Stimulated activated CD4-positive, alpha-beta T cell treated with anti-CD3 and anti-CD28 coated beads, Interleukin-1b, Interleukin-23, amount 100 ng/mL, for 48 hours (primary cell): ENCODE results near the gene CATSPERD.
A peak's percentile ranks its signal among the peaks of the same experiment; 100 is the strongest.

Experiments
- DNase-seq: peaks from one replicate; pipeline ENCODE4 v3.0.0-alpha.2; 2020

Gene CATSPERD, protein sequence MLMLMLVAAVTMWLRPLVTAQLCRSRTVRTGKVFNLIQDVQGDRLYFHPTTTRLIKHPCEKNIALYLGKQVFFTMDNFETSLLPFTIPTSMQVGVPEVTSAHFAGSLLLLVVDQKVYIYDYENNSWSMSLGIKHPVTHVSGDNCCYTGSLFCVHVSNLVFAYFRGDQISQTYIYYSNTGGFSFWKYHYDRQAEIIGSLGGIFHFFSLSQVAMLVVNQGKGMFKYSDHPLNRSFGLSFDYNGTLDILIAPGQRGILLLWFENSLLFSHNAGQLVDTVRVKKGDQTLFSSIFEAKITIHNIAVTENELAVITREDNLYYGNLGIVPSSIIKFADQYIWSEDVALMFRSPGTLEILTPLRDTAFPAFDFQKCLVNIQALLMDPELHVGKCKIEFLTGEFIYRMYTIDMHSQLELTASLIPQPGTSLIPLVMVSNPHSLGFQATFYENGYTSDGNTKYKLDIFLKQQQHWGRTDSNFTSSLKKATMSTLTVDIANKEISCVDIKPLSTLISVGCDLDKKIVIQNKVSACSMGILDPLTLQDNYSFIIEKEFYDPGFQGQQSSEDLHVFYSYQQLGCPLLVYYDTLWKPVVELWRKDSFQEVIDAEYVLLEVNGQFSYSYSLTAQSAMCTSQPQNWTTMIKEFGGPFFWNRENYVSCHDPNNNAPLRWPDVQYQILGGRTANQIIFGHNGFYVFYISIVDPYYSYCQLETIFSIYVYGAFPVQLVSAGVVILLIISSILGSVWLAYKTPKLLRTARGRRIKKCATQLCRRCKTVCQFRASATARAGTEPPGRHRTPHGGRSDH

GRCh38 chr19:5719961-5720790, at the start of gene CATSPERD, which contains the start of gene LONP1:
TSS of gene CATSPERD (plus strand) at chr19:5720637. CDS start at chr19:5720738, 101 bp downstream.
TSS of gene LONP1 (minus strand) at chr19:5720146. CDS start at chr19:5720132, 14 bp downstream.
- DNase-seq, result peak; percentile 98

- DNase-seq, result no peak
These were observed 48.8 kb upstream of the CATSPERD start for GRCh38 chr19:5671600-5671999.

GRCh38 chr19:5672708-5673459, 47.6 kb upstream of the CATSPERD start:
- no peak for DNase-seq

GRCh38 chr19:5673752-5674151, 46.7 kb upstream of the CATSPERD start:
- DNase-seq, result no peak

DNA sequence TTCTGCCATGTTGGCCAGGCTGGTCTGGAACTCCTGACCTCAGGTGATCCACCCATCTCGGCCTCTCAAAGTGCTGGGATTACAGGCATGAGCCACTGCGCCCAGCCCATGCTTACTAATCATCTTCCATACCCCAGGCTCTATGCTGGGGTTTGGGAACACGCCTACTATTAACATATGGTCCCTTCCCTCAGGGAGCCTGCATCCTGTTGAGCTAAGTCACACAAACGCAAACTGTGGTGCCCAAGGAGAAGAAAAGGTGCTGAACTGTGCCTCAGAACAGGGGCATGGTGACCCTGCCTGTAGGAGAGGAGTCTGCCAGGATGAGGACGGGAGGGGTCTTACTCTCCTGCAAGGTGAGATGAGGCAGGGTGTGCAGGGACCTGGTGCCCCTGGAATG, 45.7 kb upstream of the CATSPERD start:
- DNase-seq, result no peak

DNA sequence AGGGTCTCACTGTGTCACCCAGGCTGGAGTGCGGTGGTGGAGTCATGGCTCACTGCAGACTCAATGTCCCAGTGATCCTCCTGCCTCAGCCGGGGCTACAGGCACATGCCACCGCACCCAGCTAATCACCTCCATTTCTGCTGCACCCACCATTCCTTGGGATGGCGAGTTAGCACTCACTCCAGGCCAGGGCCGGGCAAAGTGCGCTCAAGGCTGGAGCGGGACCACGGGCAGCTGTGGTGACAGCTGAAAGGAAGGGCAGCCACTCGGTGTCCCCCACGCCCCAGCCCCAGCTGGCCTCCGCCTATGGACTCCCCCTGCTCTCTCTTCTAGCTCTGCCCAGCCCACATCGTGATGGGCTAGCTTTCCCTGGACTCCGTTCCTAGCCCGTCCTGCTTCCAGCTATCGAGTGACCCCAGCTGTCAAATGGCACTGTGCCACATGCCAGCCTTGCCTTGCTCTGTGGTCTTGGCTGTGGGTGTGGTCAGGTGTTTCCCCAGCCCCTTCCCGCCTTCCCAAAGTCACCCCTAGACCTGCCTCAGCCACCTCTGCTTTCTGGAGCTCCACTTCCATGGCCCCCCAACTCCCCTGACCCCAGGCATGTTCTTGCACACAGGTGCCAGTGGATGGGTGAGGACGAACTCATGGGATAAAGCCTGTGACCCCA, 44.2 kb upstream of the CATSPERD start:
- DNase-seq, result no peak

- DNase-seq, result no peak
These were observed 43.7 kb upstream of the CATSPERD start for GRCh38 chr19:5676772-5677105.

- no peak for DNase-seq
These were observed 43.3 kb upstream of the CATSPERD start for GRCh38 chr19:5677136-5677535.

GRCh38 chr19:5677580-5677979, 42.9 kb upstream of the CATSPERD start:
- DNase-seq, result no peak

DNA sequence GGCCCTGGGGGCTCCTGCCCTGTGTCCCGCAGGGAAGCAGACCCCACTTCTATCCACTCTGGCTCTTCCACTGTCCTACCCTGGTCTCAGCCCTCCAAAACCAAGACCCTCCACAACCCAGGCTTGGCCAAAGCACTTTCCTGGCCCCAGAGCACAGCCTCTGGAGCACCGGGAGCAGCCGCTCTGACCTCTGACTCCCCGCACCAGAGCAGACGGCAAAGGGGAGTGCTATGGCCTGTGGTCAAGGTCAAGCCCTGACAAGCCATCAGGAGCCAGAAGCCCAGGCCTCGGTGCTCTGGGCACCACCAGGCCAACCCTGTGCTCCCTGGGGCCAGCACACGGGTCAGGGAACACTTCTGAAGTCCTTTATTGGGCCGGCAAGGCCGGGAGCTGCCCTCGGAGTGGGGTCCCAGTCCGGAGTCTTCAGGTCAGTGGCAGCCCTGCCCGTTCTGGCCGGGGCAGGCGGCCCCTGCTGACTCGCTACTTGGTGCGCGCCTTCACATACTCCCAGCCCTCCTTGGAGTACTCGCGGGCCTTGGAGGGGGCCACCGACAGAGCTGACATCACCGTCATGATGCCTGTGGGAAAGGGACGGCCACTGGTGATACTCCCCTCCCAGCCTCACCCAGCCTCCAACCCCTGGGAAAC, 42.2 kb upstream of the CATSPERD start:
- DNase-seq, result no peak

- no peak for DNase-seq
These were observed 41.0 kb upstream of the CATSPERD start for GRCh38 chr19:5679289-5680083.

DNA sequence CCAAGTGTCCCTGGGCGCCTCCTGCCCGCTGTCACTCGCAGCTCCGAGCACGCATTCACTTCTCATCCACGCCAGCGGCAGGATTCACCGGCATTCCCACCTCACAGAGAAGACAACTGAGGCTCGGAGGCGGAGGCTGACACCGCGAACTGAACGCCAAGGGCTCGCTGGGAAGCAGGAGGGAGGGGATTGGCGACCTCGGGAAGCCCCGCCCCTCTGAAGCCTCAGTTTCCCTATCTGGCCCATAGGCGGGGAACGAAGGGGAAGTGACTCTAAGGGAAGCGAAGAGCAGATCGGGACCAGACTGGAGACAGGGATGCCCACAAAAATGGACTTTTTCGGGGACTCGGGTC, 40.4 kb upstream of the CATSPERD start:
- no peak for DNase-seq

GRCh38 chr19:5680437-5681368, 39.7 kb upstream of the CATSPERD start, which contains the start of the genes HSD11B1L and MICOS13:
TSS of gene HSD11B1L (plus strand) at chr19:5681027. CDS start at chr19:5684833, 3,806 bp downstream.
TSS of gene MICOS13 (minus strand) at chr19:5680516. CDS start at chr19:5680486, 30 bp downstream.
- peak; percentile 98 for DNase-seq

- DNase-seq, result no peak
These were observed 38.9 kb upstream of the CATSPERD start for GRCh38 chr19:5681391-5682106.

- no peak for DNase-seq
These were observed 38.3 kb upstream of the CATSPERD start for GRCh38 chr19:5682107-5682482.

DNA sequence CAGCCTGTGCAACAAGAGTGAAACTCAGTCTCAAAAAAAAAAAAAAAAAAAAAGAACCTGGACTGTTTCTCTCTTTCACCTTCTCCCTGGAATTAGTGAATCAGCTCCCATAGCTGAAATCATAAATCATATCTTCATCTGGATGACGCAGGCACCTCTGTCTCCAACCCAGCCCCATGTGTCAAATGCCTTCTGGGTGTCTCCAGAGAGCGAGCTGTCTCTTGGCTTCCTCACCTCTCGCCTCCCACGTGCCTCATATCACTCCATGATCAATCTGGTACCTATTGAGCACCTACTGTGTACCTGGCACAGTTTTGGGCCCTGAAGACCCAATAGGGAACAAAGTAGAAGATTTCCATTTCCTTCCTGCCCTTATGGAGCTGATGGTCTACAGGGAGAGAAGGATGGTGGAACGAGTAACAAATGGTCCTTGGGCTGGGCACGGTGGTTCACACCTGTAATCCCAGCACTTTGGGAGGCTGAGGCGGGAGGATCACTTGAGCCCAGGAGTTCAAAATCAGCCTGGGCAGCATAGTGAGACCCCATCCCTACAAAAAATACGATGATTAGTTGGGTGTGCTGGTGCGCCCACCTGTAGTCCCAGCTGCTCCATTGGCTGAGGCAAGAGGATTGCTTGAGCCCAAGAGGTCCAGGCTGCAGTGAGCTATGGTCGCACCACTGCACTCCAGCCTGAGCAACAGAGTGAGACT, 37.1 kb upstream of the CATSPERD start:
- no peak for DNase-seq

DNA sequence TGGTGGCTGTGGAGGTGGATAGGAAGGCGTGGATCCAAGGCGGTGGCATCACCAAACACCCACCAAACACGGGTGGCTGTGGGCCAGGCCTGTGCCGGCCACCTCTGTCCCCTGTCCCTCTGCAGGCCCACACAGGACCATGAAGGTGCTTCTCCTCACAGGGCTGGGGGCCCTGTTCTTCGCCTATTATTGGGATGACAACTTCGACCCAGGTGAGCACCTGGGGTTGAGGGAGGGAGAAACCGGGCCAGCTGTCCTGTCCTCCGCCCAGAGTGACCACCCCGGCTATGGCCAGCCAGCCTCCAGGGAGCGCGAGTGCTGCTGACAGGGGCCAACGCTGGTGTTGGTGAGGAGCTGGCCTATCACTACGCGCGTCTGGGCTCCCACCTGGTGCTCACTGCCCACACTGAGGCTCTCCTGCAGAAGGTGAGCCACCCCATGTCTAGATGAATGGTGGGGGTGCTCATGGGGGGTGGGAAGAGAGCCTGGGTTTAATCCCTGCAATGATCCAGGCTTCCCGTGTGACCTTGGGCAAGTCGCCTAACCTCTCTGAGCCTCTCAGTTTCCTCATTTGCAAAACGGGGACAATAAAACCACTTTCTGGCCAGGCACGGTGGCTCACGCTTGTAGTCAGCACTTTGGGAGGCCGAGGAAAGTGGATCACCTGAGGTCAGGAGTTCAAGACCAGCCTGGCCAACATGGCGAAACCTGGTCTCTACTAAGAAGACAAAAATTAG, 35.6 kb upstream of the CATSPERD start:
- no peak for DNase-seq
